ENCODE data around the gene TUBB4B. TPM values are rescaled to one million over a fixed set of nuclear protein-coding genes. Genes with fewer than 3 reads are reported as not detected.

The TUBB4B gene
- total RNA-seq, 1 donor from 2014 or later: 262 TPM

- H3K27me3 ChIP-seq (ENCODE audit: control insufficient read depth, insufficient read depth, low read length): no peaks in the 10 kb centered on the region
- H3K36me3 ChIP-seq (ENCODE audit: control insufficient read depth, insufficient read depth, low read length): peaks cover 3% of the 10 kb centered on the region
Observed at GRCh38 chr9:137265496-137266161, 24.5 kb downstream of the TUBB4B start.

GRCh38 chr9:137266162-137266527 lies 25.1 kb downstream of the TUBB4B start:
- no peak for DNase-seq (ENCODE audit: low read depth)
- H3K36me3 ChIP-seq (ENCODE audit: control insufficient read depth, insufficient read depth, low read length): peaks cover 3% of the 10 kb centered on the region
- no peak for TF ChIP-seq CTCF (IDR thresholded peaks at IDR 0.05; ENCODE audit: insufficient read depth, low read length, poor library complexity, severe bottlenecking)
- no peak overlapping the region for H3K4me3 ChIP-seq (ENCODE audit: low read depth, low read length)
- no peaks in the 10 kb centered on the region for H3K27me3 ChIP-seq (ENCODE audit: control insufficient read depth, insufficient read depth, low read length)

More at GRCh38 chr9:137265496-137266161, 24.5 kb downstream of the TUBB4B start:
- no peak overlapping the region for H3K4me3 ChIP-seq (ENCODE audit: low read depth, low read length)
- DNase-seq (ENCODE audit: low read depth): no peak
- no peak for TF ChIP-seq CTCF (IDR thresholded peaks at IDR 0.05; ENCODE audit: insufficient read depth, low read length, poor library complexity, severe bottlenecking)

- no peaks in the 10 kb centered on the region for H3K27me3 ChIP-seq (ENCODE audit: control insufficient read depth, insufficient read depth, low read length)
- no peak overlapping the region for H3K4me3 ChIP-seq (ENCODE audit: low read depth, low read length)
- peaks cover 3% of the 10 kb centered on the region for H3K36me3 ChIP-seq (ENCODE audit: control insufficient read depth, insufficient read depth, low read length)
- TF ChIP-seq CTCF (IDR thresholded peaks at IDR 0.05; ENCODE audit: insufficient read depth, low read length, poor library complexity, severe bottlenecking): no peak
- DNase-seq (ENCODE audit: low read depth): no peak
Observed at GRCh38 chr9:137266585-137267453, 25.7 kb downstream of the TUBB4B start.

- Histone ChIP-seq H3K27me3 (ENCODE audit: control insufficient read depth, insufficient read depth, low read length) (no peaks in the 10 kb centered on the region), H3K4me3 (ENCODE audit: low read depth, low read length) (no peak overlapping the region), H3K36me3 (ENCODE audit: control insufficient read depth, insufficient read depth, low read length) (peaks cover 2% of the 10 kb centered on the region)
- DNase-seq (ENCODE audit: low read depth): no peak
- no peak for TF ChIP-seq CTCF (IDR thresholded peaks at IDR 0.05; ENCODE audit: insufficient read depth, low read length, poor library complexity, severe bottlenecking)
Observed at GRCh38 chr9:137267933-137268355, 26.9 kb downstream of the TUBB4B start.

- TF ChIP-seq CTCF (IDR thresholded peaks at IDR 0.05; ENCODE audit: insufficient read depth, low read length, poor library complexity, severe bottlenecking): no peak
- no peaks in the 10 kb centered on the region for H3K27me3 ChIP-seq (ENCODE audit: control insufficient read depth, insufficient read depth, low read length)
- DNase-seq (ENCODE audit: low read depth): no peak
- no peak overlapping the region for H3K4me3 ChIP-seq (ENCODE audit: low read depth, low read length)
- H3K36me3 ChIP-seq (ENCODE audit: control insufficient read depth, insufficient read depth, low read length): peaks cover 1% of the 10 kb centered on the region
Observed at GRCh38 chr9:137268538-137269201, 27.6 kb downstream of the TUBB4B start.

Measured in kidney epithelial cell (primary cell).